H9 (cell line): ENCODE data around the gene CCNQ. TPM values are rescaled to one million over a fixed set of nuclear protein-coding genes. Genes with fewer than 3 reads are reported as not detected.

Source experiments
- DNase-seq: peaks from one replicate; pipeline ENCODE4 v3.0.0-alpha.2; 2017
- H2AFZ ChIP-seq: one replicate; pipeline ENCODE4 v1.6.1; 2013; ENCODE audit warnings: mild to moderate bottlenecking, low read length, control low read depth, moderate library complexity
- H2AK5ac ChIP-seq: 2 replicates; pipeline ENCODE4 v1.6.1; 2013; ENCODE audit warnings: low read length, control low read depth, mixed read lengths; ENCODE audit not compliant: insufficient read length
- H2BK120ac ChIP-seq: one replicate; pipeline ENCODE4 v1.6.1; 2013; ENCODE audit warnings: low read depth, mild to moderate bottlenecking, low read length, control low read depth, inconsistent platforms; ENCODE audit not compliant: poor library complexity, severe bottlenecking
- H2BK12ac ChIP-seq: 2 replicates; pipeline ENCODE4 v1.6.1; 2013; ENCODE audit warnings: low read length, control low read depth, mixed read lengths, low read depth; ENCODE audit not compliant: insufficient read length
- H2BK15ac ChIP-seq: 2 replicates; pipeline ENCODE4 v1.6.1; 2013; ENCODE audit warnings: low read depth, low read length, control low read depth
- H2BK20ac ChIP-seq: one replicate; pipeline ENCODE4 v1.6.1; 2013; ENCODE audit warnings: low read depth, mild to moderate bottlenecking, low read length, control low read depth, inconsistent platforms; ENCODE audit not compliant: poor library complexity, severe bottlenecking
- H2BK5ac ChIP-seq: 2 replicates; pipeline ENCODE4 v1.6.1; 2013; ENCODE audit warnings: low read length, control low read depth, mixed read lengths; ENCODE audit not compliant: insufficient read length
- H3K14ac ChIP-seq: 2 replicates; pipeline ENCODE4 v1.6.1; 2013; ENCODE audit warnings: low read length, control low read depth; ENCODE audit not compliant: insufficient read depth
- H3K18ac ChIP-seq: 2 replicates; pipeline ENCODE4 v1.6.1; 2013; ENCODE audit warnings: low read depth, mild to moderate bottlenecking, mixed read lengths, low read length, control low read depth; ENCODE audit not compliant: insufficient read length
- H3K23ac ChIP-seq: 2 replicates; pipeline ENCODE4 v1.6.1; 2013; ENCODE audit warnings: low read length, control low read depth, mixed read lengths, low read depth; ENCODE audit not compliant: insufficient read length
- H3K23me2 ChIP-seq: 2 replicates; pipeline ENCODE4 v1.6.1; 2013; ENCODE audit warnings: low read depth, mild to moderate bottlenecking, mixed read lengths, low read length, control low read depth; ENCODE audit not compliant: insufficient read length, poor library complexity, severe bottlenecking
- H3K27ac ChIP-seq: 2 replicates; pipeline ENCODE4 v1.5.1; 2013; ENCODE audit warnings: low read length, control low read depth, mixed read lengths, low read depth; ENCODE audit not compliant: insufficient read length
- H3K27me3 ChIP-seq: 2 replicates; pipeline ENCODE4 v1.6.1; 2013; ENCODE audit warnings: low read length, control low read depth, inconsistent platforms; ENCODE audit not compliant: insufficient read depth
- H3K4ac ChIP-seq: 2 replicates; pipeline ENCODE4 v1.6.1; 2013; ENCODE audit warnings: low read depth, mild to moderate bottlenecking, control low read depth, inconsistent platforms, low read length, moderate library complexity
- H3K4me1 ChIP-seq: 2 replicates; pipeline ENCODE4 v1.6.1; 2013; ENCODE audit warnings: low read length, control low read depth, inconsistent platforms; ENCODE audit not compliant: insufficient read depth
- H3K4me2 ChIP-seq: 2 replicates; pipeline ENCODE4 v1.6.1; 2013; ENCODE audit warnings: low read length, control low read depth, mixed read lengths; ENCODE audit not compliant: insufficient read length, insufficient read depth
- H3K56ac ChIP-seq: 2 replicates; pipeline ENCODE4 v1.6.1; 2013; ENCODE audit warnings: low read depth, mild to moderate bottlenecking, mixed read lengths, low read length, control low read depth; ENCODE audit not compliant: insufficient read length
- H3K79me1 ChIP-seq: 2 replicates; pipeline ENCODE4 v1.6.1; 2013; ENCODE audit warnings: low read depth, mild to moderate bottlenecking, moderate library complexity, low read length, control low read depth, inconsistent platforms; ENCODE audit not compliant: insufficient read depth, poor library complexity, severe bottlenecking
- H3K79me2 ChIP-seq: 2 replicates; pipeline ENCODE4 v1.6.1; 2013; ENCODE audit warnings: low read length, control low read depth, inconsistent platforms; ENCODE audit not compliant: insufficient read depth
- H3K9ac ChIP-seq: 2 replicates; pipeline ENCODE4 v1.6.1; 2013; ENCODE audit warnings: low read length, control low read depth, mixed read lengths; ENCODE audit not compliant: insufficient read length; ENCODE audit errors: extremely low read depth
- H3K9me3 ChIP-seq: one replicate; pipeline ENCODE4 v1.6.1; 2013; ENCODE audit warnings: low read depth, low read length, inconsistent platforms; ENCODE audit not compliant: control insufficient read depth
- H3T11ph ChIP-seq: one replicate; pipeline ENCODE4 v1.6.1; 2013; ENCODE audit warnings: mild to moderate bottlenecking, low read length, control low read depth, inconsistent platforms
- H4K20me1 ChIP-seq: one replicate; pipeline ENCODE4 v1.6.1; 2013; ENCODE audit not compliant: control insufficient read depth, insufficient read length, insufficient read depth
- H4K5ac ChIP-seq: 2 replicates; pipeline ENCODE4 v1.6.1; 2013; ENCODE audit warnings: low read depth, mild to moderate bottlenecking, mixed read lengths, low read length, control low read depth; ENCODE audit not compliant: insufficient read length
- H4K8ac ChIP-seq: replicated peaks from 2 replicates; pipeline ENCODE4 v1.6.1; 2013; ENCODE audit warnings: low read length, control low read depth, mixed read lengths, low read depth; ENCODE audit not compliant: insufficient read length
- H4K91ac ChIP-seq: 2 replicates; pipeline ENCODE4 v1.6.1; 2013; ENCODE audit warnings: low read depth, mild to moderate bottlenecking, moderate library complexity, mixed read lengths, low read length, control low read depth; ENCODE audit not compliant: insufficient read length
- H3K27ac Mint-ChIP-seq, 3 experiments: 2 replicates in 2 of 3; 3 replicates in 1 of 3; pipeline ENCODE4 v1.8.0; 2020 to 2021; ENCODE audit warnings: mixed read lengths in 3 of 3, mild to moderate bottlenecking in 1 of 3, moderate library complexity in 1 of 3
- H3K27me3 Mint-ChIP-seq: 2 replicates; pipeline ENCODE4 v1.8.0; 2021; ENCODE audit warnings: low read depth, mild to moderate bottlenecking, moderate library complexity, mixed read lengths
- H3K36me3 Mint-ChIP-seq, 3 experiments: 2 replicates in 2 of 3; 3 replicates in 1 of 3; pipeline ENCODE4 v1.8.0; 2020 to 2021; ENCODE audit warnings: low read depth in 3 of 3, mixed read lengths in 3 of 3; ENCODE audit not compliant: insufficient read depth in 1 of 3
- H3K4me1 Mint-ChIP-seq, 2 experiments: 2 replicates each; pipeline ENCODE4 v1.8.0; 2020; ENCODE audit warnings: mixed read lengths in 2 of 2
- H3K4me3 Mint-ChIP-seq, 2 experiments: 2 replicates in 1 of 2; 3 replicates in 1 of 2; pipeline ENCODE4 v1.8.0; 2020 to 2021; ENCODE audit warnings: mild to moderate bottlenecking in 2 of 2, mixed read lengths in 2 of 2, moderate library complexity in 1 of 2
- H3K9me3 Mint-ChIP-seq, 2 experiments: 2 replicates in 1 of 2; 3 replicates in 1 of 2; pipeline ENCODE4 v1.8.0; 2020; ENCODE audit warnings: mild to moderate bottlenecking in 2 of 2, mixed read lengths in 2 of 2, moderate library complexity in 1 of 2
- WGBS: extraction: QIAGEN DNeasy Blood & Tissue Kit; methylation state at CpG from one replicate; pipeline ENCODE4 v1.1.7; 2013; ENCODE audit warnings: missing lambda C conversion rate, low lambda C conversion rate, mixed read lengths; ENCODE audit not compliant: insufficient read length; ENCODE audit errors: extremely low coverage; 5-methylcytosine and 5-hydroxymethylcytosine counted together
- total RNA-seq: library from RNA; stranded (reverse); gene quantifications from 2 replicates; pipeline ENCODE4 v1.2.1, GENCODE V29; 2021
- TF ChIP-seq, protein P1 (sequence below): fragments of 200-600 bp; sonication (generic); conservative IDR thresholded peaks from 3 replicates; pipeline ENCODE4 v1.8.0; 2021; ENCODE audit warnings: antibody characterized with exemption, mild to moderate bottlenecking

Gene CCNQ
- total RNA-seq, 1 experiment from 2014 or later = 18.4 TPM

DNA sequence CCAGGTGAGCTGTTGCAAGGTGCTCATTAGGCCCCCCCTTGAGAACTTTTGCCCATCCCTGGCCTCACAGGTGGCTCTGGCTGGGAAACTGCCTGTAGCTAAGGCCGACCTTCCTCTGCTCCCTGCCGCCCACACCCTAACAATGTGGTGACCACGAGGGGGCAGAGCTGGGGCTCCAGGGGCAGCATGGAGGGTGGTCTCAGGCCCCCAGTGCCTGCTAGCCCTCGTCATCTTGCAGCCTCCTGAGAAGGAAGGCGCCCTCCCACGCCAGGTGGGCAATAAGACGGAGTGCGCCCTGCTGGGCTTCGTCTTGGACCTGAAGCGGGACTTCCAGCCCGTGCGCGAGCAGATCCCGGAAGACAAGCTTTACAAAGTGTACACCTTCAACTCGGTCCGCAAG, 49.1 kb downstream of the CCNQ start:
- Histone ChIP-seq H2BK12ac (no peak overlapping the region), H3K79me2 (no peaks in the 10 kb centered on the region), H3K4me1 (no peaks in the 10 kb centered on the region), H2BK120ac (no peak overlapping the region), H4K20me1 (no peaks in the 10 kb centered on the region), H3K56ac (no peak overlapping the region), H3K4ac (no peak overlapping the region), H2BK5ac (no peak overlapping the region), H2AFZ (no peak overlapping the region), H3K27me3 (no peaks in the 10 kb centered on the region), H4K8ac (no peak overlapping the region), H3K9me3 (peaks cover 64% of the 10 kb centered on the region), H3K14ac (no peak overlapping the region), H2BK20ac (no peak overlapping the region), H2AK5ac (no peak overlapping the region), H3K4me2 (no peak overlapping the region), H2BK15ac (no peak overlapping the region), H3K27ac (no peak overlapping the region), H4K91ac (no peak overlapping the region), H4K5ac (no peak overlapping the region), H3K23ac (no peak overlapping the region), H3K79me1 (no peaks in the 10 kb centered on the region), H3K18ac (no peak overlapping the region), H3K23me2 (no peaks in the 10 kb centered on the region), H3T11ph (no peak overlapping the region), H3K9ac (no peak overlapping the region)
- WGBS = no CpG with 5 or more reads among the region's 16 CpGs
- Mint-ChIP-seq H3K27ac (no peak overlapping the region), H3K9me3 (peaks cover 66 to 83% of the 10 kb centered on the region in 2 experiments), H3K36me3 (peaks cover 0 to 6% (median 2%) of the 10 kb centered on the region in 3 experiments; a peak in 3 of 7 replicates), H3K4me1 (0 out of 4 replicates have a peak, but pooled peaks cover 0 to 5% of the 10 kb centered on the region in 2 experiments), H3K27me3 (peaks cover 3% of the 10 kb centered on the region; the same call in 1 of the 2 replicates), H3K4me3 (no peak overlapping the region)
- DNase-seq = peak; percentile 37
- TF ChIP-seq, protein P1, sequence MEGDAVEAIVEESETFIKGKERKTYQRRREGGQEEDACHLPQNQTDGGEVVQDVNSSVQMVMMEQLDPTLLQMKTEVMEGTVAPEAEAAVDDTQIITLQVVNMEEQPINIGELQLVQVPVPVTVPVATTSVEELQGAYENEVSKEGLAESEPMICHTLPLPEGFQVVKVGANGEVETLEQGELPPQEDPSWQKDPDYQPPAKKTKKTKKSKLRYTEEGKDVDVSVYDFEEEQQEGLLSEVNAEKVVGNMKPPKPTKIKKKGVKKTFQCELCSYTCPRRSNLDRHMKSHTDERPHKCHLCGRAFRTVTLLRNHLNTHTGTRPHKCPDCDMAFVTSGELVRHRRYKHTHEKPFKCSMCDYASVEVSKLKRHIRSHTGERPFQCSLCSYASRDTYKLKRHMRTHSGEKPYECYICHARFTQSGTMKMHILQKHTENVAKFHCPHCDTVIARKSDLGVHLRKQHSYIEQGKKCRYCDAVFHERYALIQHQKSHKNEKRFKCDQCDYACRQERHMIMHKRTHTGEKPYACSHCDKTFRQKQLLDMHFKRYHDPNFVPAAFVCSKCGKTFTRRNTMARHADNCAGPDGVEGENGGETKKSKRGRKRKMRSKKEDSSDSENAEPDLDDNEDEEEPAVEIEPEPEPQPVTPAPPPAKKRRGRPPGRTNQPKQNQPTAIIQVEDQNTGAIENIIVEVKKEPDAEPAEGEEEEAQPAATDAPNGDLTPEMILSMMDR = peak; percentile 42
